Smooth muscle cell (in vitro differentiated cells): Measurements from ENCODE around the gene TRPT1. TPM values are rescaled to one million over a fixed set of nuclear protein-coding genes. Genes with fewer than 3 reads are reported as not detected.

Experiments used
- DNase-seq: peaks from one replicate; lab custom pipeline; 2025; ENCODE audit not compliant: unreplicated experiment; lab: John Stamatoyannopoulos, UW
- H2AFZ ChIP-seq: fragments of 200-600 bp; sonication (generic); 2 replicates; pipeline ENCODE4 v1.6.0; 2016; ENCODE audit warnings: antibody characterized with exemption, low read depth, mild to moderate bottlenecking
- H3F3A ChIP-seq: fragments of 200-600 bp; sonication (generic); 2 replicates; pipeline ENCODE4 v1.6.0; 2017; ENCODE audit warnings: antibody characterized with exemption, low read depth
- H3K27ac ChIP-seq: fragments of 200-600 bp; sonication (generic); 2 replicates; pipeline ENCODE4 v1.5.1; 2016; ENCODE audit warnings: low read depth, mild to moderate bottlenecking
- H3K27me3 ChIP-seq: fragments of 200-600 bp; sonication (generic); 2 replicates; pipeline ENCODE4 v1.6.1; 2016; ENCODE audit warnings: low read depth, mild to moderate bottlenecking
- H3K36me3 ChIP-seq: fragments of 200-600 bp; sonication (generic); 2 replicates; pipeline ENCODE4 v1.5.1; 2016; ENCODE audit warnings: low read depth
- H3K4me1 ChIP-seq: fragments of 200-600 bp; sonication (generic); 2 replicates; pipeline ENCODE4 v1.5.1; 2016; ENCODE audit warnings: low read depth
- H3K4me2 ChIP-seq: fragments of 200-600 bp; sonication (generic); 2 replicates; pipeline ENCODE4 v1.6.0; 2016; ENCODE audit warnings: mild to moderate bottlenecking
- H3K4me3 ChIP-seq: fragments of 200-600 bp; sonication (generic); 2 replicates; pipeline ENCODE4 v1.5.1; 2016; ENCODE audit warnings: mild to moderate bottlenecking
- H3K79me2 ChIP-seq: fragments of 200-600 bp; sonication (generic); 2 replicates; pipeline ENCODE4 v1.6.0; 2016; ENCODE audit warnings: low read depth, mild to moderate bottlenecking
- H3K9ac ChIP-seq: fragments of 200-600 bp; sonication (generic); 2 replicates; pipeline ENCODE4 v1.6.0; 2016; ENCODE audit warnings: low read depth
- H3K9me3 ChIP-seq: fragments of 200-600 bp; sonication (generic); replicated peaks from 2 replicates; pipeline ENCODE4 v1.5.1; 2016; ENCODE audit warnings: low read depth
- H4K20me1 ChIP-seq: fragments of 200-600 bp; sonication (generic); 2 replicates; pipeline ENCODE4 v1.6.0; 2016; ENCODE audit warnings: low read depth
- CTCF ChIP-seq: fragments of 200-600 bp; sonication (generic); IDR thresholded peaks from 2 replicates; pipeline ENCODE4 v1.5.1; 2017; ENCODE audit warnings: borderline replicate concordance, mild to moderate bottlenecking, antibody characterized with exemption; ENCODE audit not compliant: insufficient read depth, poor library complexity, severe bottlenecking
- WGBS: methylation state at CpG from one replicate; pipeline ENCODE4 v1.1.7; 2016; ENCODE audit warnings: low lambda C conversion rate; 5-methylcytosine and 5-hydroxymethylcytosine counted together
- polyA plus RNA-seq: library from polyadenylated mRNA; unstranded; fragments of >200 nt; fragmentation: Nextera tagmentation; extraction: Ambion mirVana; gene quantifications from 2 replicates; pipeline ENCODE4 v1.2.1, GENCODE V29; 2016
- total RNA-seq: library from RNA; depleted of rRNA; stranded (reverse); fragments of >200 nt; gene quantifications from 2 replicates; pipeline ENCODE4 v1.2.3, GENCODE V29; 2014

TRPT1 gene
- total and polyA plus RNA-seq, 2 experiments from 2014 or later: 52.6 to 65.6 TPM

GRCh38 chr11:64266339-64266738 is 40.4 kb upstream of the TRPT1 start:
- 92% methylated on average over 15 of the region's 15 CpGs for WGBS
- H2AFZ ChIP-seq: no peak overlapping the region
- H4K20me1 ChIP-seq: no peaks in the 10 kb centered on the region
- H3K4me1 ChIP-seq: peaks cover 8% of the 10 kb centered on the region
- no peaks in the 10 kb centered on the region for H3K9me3 ChIP-seq
- no peaks in the 10 kb centered on the region for H3K79me2 ChIP-seq
- no peak for DNase-seq
- TF ChIP-seq CTCF: no peak
- H3K4me3 ChIP-seq: no peak overlapping the region
- H3K4me2 ChIP-seq: no peak overlapping the region
- no peaks in the 10 kb centered on the region for H3K27me3 ChIP-seq
- no peaks in the 10 kb centered on the region for H3K36me3 ChIP-seq
- H3K27ac ChIP-seq: no peak overlapping the region
- H3K9ac ChIP-seq: no peak overlapping the region
- peaks cover 8% of the 10 kb centered on the region for H3F3A ChIP-seq

- H4K20me1 ChIP-seq: no peaks in the 10 kb centered on the region
- peaks cover 8% of the 10 kb centered on the region for H3F3A ChIP-seq
- H3K27me3 ChIP-seq: no peaks in the 10 kb centered on the region
- H3K27ac ChIP-seq: no peak overlapping the region
- H3K79me2 ChIP-seq: no peaks in the 10 kb centered on the region
- 93% methylated on average over 35 of the region's 35 CpGs for WGBS
- H3K9ac ChIP-seq: no peak overlapping the region
- no peak for TF ChIP-seq CTCF
- no peak for DNase-seq
- no peaks in the 10 kb centered on the region for H3K9me3 ChIP-seq
- H3K4me2 ChIP-seq: no peak overlapping the region
- H2AFZ ChIP-seq: no peak overlapping the region
- H3K36me3 ChIP-seq: no peaks in the 10 kb centered on the region
- peaks cover 8% of the 10 kb centered on the region for H3K4me1 ChIP-seq
- no peak overlapping the region for H3K4me3 ChIP-seq
Observed at GRCh38 chr11:64265176-64266160, 39.5 kb upstream of the TRPT1 start.

- 70% methylated on average over 10 of the region's 10 CpGs for WGBS
- Histone ChIP-seq H3K27ac (no peak overlapping the region), H3K9me3 (no peaks in the 10 kb centered on the region), H3F3A (peaks cover 8% of the 10 kb centered on the region), H3K36me3 (no peaks in the 10 kb centered on the region), H3K4me3 (no peak overlapping the region), H3K27me3 (no peaks in the 10 kb centered on the region), H4K20me1 (no peaks in the 10 kb centered on the region), H3K79me2 (no peaks in the 10 kb centered on the region), H3K9ac (no peak overlapping the region), H2AFZ (no peak overlapping the region), H3K4me1 (peaks cover 8% of the 10 kb centered on the region), H3K4me2 (no peak overlapping the region)
- no peak for TF ChIP-seq CTCF
- no peak for DNase-seq
Observed at GRCh38 chr11:64264371-64264852, 38.4 kb upstream of the TRPT1 start.
